Mammary microvascular endothelial cell (primary cell): Measurements from ENCODE around the gene NCAPG2. TPM values are rescaled to one million over a fixed set of nuclear protein-coding genes. Genes with fewer than 3 reads are reported as not detected.

ENCODE experiments used
- total RNA-seq: library from RNA; depleted of rRNA; stranded (reverse); fragments of >200 nt; gene quantifications from 2 replicates; pipeline ENCODE4 v1.2.3, GENCODE V29; 2015

NCAPG2 gene
- 26.7 and 27.4 TPM in 2 replicates for total RNA-seq

GRCh38 chr7:158704524-158705233, at the start of gene NCAPG2:
Gene NCAPG2 (minus strand): TSS chr7:158704804. CDS start chr7:158701899, 2,905 bp downstream.

GRCh38 chr7:158587162-158588084, 117.2 kb downstream of the NCAPG2 start, which contains the start of gene PTPRN2:
Gene PTPRN2 (minus strand): TSS chr7:158587823.

Other genes with a start within 250 kb of the NCAPG2 start
- gene PTPRN2, start 117.0 kb downstream of the NCAPG2 start, total RNA-seq = 12.1 and 14.3 TPM in 2 replicates
- gene ESYT2, start 124.7 kb upstream of the NCAPG2 start, total RNA-seq = 49.9 and 54.3 TPM in 2 replicates
- gene DYNC2I1, start 151.8 kb upstream of the NCAPG2 start, total RNA-seq = 2.1 and 4.1 TPM in 2 replicates